ENCODE results near the gene SSC5D.
A peak's percentile ranks its signal among the peaks of the same experiment; 100 is the strongest.

Gene SSC5D

GRCh38 chr19:55449469-55449868 is 38.8 kb upstream of the SSC5D start:
- no peak for TF ChIP-seq POLR2A (IDR thresholded peaks at IDR 0.05; ENCODE audit: low read depth, low read length)
- DNase-seq (ENCODE audit: insufficient read length, low spot score) = no peak
- FAIRE-seq = no peak

GRCh38 chr19:55451163-55451964 is 36.9 kb upstream of the SSC5D start:
- TF ChIP-seq POLR2A (IDR thresholded peaks at IDR 0.05; ENCODE audit: low read depth, low read length) = no peak
- DNase-seq (ENCODE audit: insufficient read length, low spot score) = no peak
- FAIRE-seq = no peak

- no peak for TF ChIP-seq POLR2A (IDR thresholded peaks at IDR 0.05; ENCODE audit: low read depth, low read length)
- FAIRE-seq (no peak), DNase-seq (ENCODE audit: insufficient read length, low spot score) (no peak)
Measured at GRCh38 chr19:55451965-55452748, 36.1 kb upstream of the SSC5D start.

- TF ChIP-seq POLR2A (IDR thresholded peaks at IDR 0.05; ENCODE audit: low read depth, low read length) = no peak
- DNase-seq (ENCODE audit: insufficient read length, low spot score) (peak; percentile 96), FAIRE-seq (no peak)
Measured at GRCh38 chr19:55452749-55453346, 35.4 kb upstream of the SSC5D start.

- DNase-seq (ENCODE audit: insufficient read length, low spot score) (no peak), FAIRE-seq (no peak)
- TF ChIP-seq POLR2A (IDR thresholded peaks at IDR 0.05; ENCODE audit: low read depth, low read length) = no peak
Measured at GRCh38 chr19:55453511-55454260, 34.5 kb upstream of the SSC5D start.

GRCh38 chr19:55454787-55455243 is 33.4 kb upstream of the SSC5D start:
- FAIRE-seq (no peak), DNase-seq (ENCODE audit: insufficient read length, low spot score) (peak; percentile 96)
- TF ChIP-seq POLR2A (IDR thresholded peaks at IDR 0.05; ENCODE audit: low read depth, low read length) = no peak

- no peak for TF ChIP-seq POLR2A (IDR thresholded peaks at IDR 0.05; ENCODE audit: low read depth, low read length)
- FAIRE-seq = no peak
- no peak for DNase-seq (ENCODE audit: insufficient read length, low spot score)
Measured at GRCh38 chr19:55455576-55456235, 32.5 kb upstream of the SSC5D start.

GRCh38 chr19:55456347-55456746 is 31.9 kb upstream of the SSC5D start:
- FAIRE-seq (no peak), DNase-seq (ENCODE audit: insufficient read length, low spot score) (no peak)
- no peak for TF ChIP-seq POLR2A (IDR thresholded peaks at IDR 0.05; ENCODE audit: low read depth, low read length)

- TF ChIP-seq POLR2A (IDR thresholded peaks at IDR 0.05; ENCODE audit: low read depth, low read length) = no peak
- FAIRE-seq (no peak), DNase-seq (ENCODE audit: insufficient read length, low spot score) (no peak)
Measured at GRCh38 chr19:55457683-55458457, 30.4 kb upstream of the SSC5D start.

- no peak for FAIRE-seq
- TF ChIP-seq POLR2A (IDR thresholded peaks at IDR 0.05; ENCODE audit: low read depth, low read length) = no peak
- DNase-seq (ENCODE audit: insufficient read length, low spot score) = no peak
Measured at GRCh38 chr19:55459551-55459949, 28.7 kb upstream of the SSC5D start.

- no peak for FAIRE-seq
- no peak for DNase-seq (ENCODE audit: insufficient read length, low spot score)
- no peak for TF ChIP-seq POLR2A (IDR thresholded peaks at IDR 0.05; ENCODE audit: low read depth, low read length)
Measured at GRCh38 chr19:55459950-55460657, 28.1 kb upstream of the SSC5D start.

- no peak for DNase-seq (ENCODE audit: insufficient read length, low spot score)
- TF ChIP-seq POLR2A (IDR thresholded peaks at IDR 0.05; ENCODE audit: low read depth, low read length) = no peak
- FAIRE-seq = no peak
Measured at GRCh38 chr19:55460670-55461258, 27.5 kb upstream of the SSC5D start.
